Parathyroid adenoma (tissue), 2 donors: ENCODE results near the gene SMAD3.

Experiments
- H2AFZ ChIP-seq: fragments of 300-600 bp; sonication (generic); one replicate; pipeline ENCODE4 v1.7.0; 2017; ENCODE audit warnings: antibody characterized with exemption, mild to moderate bottlenecking
- H3K27ac ChIP-seq: fragments of 300-600 bp; sonication (generic); one replicate; pipeline ENCODE4 v1.7.0; 2017
- H3K27me3 ChIP-seq: fragments of 300-600 bp; sonication (generic); one replicate; pipeline ENCODE4 v1.7.0; 2017; ENCODE audit warnings: low read length; ENCODE audit not compliant: control insufficient read depth, insufficient read depth
- H3K36me3 ChIP-seq: fragments of 300-600 bp; sonication (generic); one replicate; pipeline ENCODE4 v1.7.0; 2017; ENCODE audit warnings: low read length; ENCODE audit not compliant: control insufficient read depth, insufficient read depth
- H3K4me1 ChIP-seq: fragments of 300-600 bp; sonication (generic); one replicate; pipeline ENCODE4 v1.7.0; 2017; ENCODE audit warnings: control low read depth
- H3K4me2 ChIP-seq: fragments of 300-600 bp; sonication (generic); one replicate; pipeline ENCODE4 v1.7.0; 2017; ENCODE audit warnings: low read length
- H3K4me3 ChIP-seq: fragments of 300-600 bp; sonication (generic); one replicate; pipeline ENCODE4 v1.7.0; 2017; ENCODE audit warnings: low read depth, low read length
- H3K79me2 ChIP-seq: fragments of 300-600 bp; sonication (generic); one replicate; pipeline ENCODE4 v1.7.0; 2017; ENCODE audit warnings: control low read depth
- H3K9ac ChIP-seq: fragments of 300-600 bp; sonication (generic); one replicate; pipeline ENCODE4 v1.7.0; 2017; ENCODE audit warnings: mild to moderate bottlenecking
- H3K9me3 ChIP-seq: fragments of 300-600 bp; sonication (generic); one replicate; pipeline ENCODE4 v1.7.0; 2017; ENCODE audit warnings: low read length; ENCODE audit not compliant: control insufficient read depth
- CTCF ChIP-seq: fragments of 300-600 bp; sonication (generic); IDR thresholded peaks from one replicate; pipeline ENCODE4 v1.7.0; 2017; ENCODE audit warnings: antibody characterized with exemption, mild to moderate bottlenecking
- donor health status: primary hyperparathyroidism.

Gene SMAD3

GRCh38 chr15:67137951-67138848 is 72.8 kb downstream of the SMAD3 start:
- H3K4me1 ChIP-seq: peaks cover 12% of the 10 kb centered on the region
- no peak overlapping the region for H3K4me2 ChIP-seq
- H3K27ac ChIP-seq: no peak overlapping the region
- TF ChIP-seq CTCF: no peak
- no peaks in the 10 kb centered on the region for H3K27me3 ChIP-seq
- H3K9ac ChIP-seq: no peak overlapping the region
- H3K4me3 ChIP-seq: no peak overlapping the region
- H3K9me3 ChIP-seq: no peaks in the 10 kb centered on the region
- no peak overlapping the region for H2AFZ ChIP-seq
- peaks cover 28% of the 10 kb centered on the region for H3K79me2 ChIP-seq
- no peaks in the 10 kb centered on the region for H3K36me3 ChIP-seq

DNA sequence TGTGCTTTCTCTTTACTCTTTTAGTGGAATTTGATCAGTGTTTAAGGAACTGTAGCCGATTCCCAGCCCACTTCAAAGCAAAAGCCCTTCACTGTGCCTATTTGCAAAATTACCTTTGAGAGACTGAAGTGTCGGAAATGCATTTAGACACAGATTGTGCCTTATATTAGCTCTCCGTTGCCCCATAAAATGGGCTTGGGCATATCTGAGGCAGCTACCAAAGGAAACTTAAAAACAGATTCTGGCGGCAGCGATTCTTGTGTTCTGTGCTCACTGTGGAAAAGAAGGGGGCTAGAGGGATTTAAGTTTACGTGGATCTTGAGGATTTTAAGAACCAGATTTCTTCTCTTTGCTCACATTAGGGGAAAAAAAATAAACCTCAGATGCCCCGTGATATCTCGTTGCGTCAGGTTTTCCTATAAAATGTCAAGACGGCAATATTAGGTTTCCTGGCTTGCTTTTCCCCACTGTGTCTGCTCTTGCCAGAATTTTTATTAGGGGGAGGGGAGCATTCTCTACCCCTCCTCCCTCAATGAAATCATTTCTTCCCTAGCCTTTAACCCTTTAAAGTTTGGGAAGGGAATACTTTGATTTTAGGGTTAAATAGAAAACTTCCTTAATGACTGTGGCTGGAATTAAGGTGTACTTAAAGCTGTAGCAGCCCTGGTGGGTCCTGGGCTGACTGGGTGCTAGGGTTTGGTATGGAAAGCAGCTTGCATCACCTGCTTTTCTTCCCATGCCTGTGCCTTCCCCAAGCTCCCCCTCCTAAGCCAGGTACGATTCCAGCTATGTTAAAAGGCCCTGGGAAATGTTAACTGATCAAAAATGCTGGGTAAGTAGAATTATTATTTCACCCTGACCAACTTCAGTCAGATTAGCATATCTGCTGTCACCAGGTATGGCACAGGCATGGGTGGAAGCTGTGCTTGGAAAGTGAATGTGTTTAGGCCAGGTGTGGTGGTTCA is 73.8 kb downstream of the SMAD3 start:
- no peaks in the 10 kb centered on the region for H3K36me3 ChIP-seq
- H3K79me2 ChIP-seq: peaks cover 28% of the 10 kb centered on the region
- H3K27me3 ChIP-seq: no peaks in the 10 kb centered on the region
- no peaks in the 10 kb centered on the region for H3K9me3 ChIP-seq
- no peak overlapping the region for H3K4me3 ChIP-seq
- no peak for TF ChIP-seq CTCF
- H3K4me1 ChIP-seq: peaks cover 8% of the 10 kb centered on the region
- no peak overlapping the region for H2AFZ ChIP-seq
- H3K27ac ChIP-seq: no peak overlapping the region
- no peak overlapping the region for H3K9ac ChIP-seq
- H3K4me2 ChIP-seq: peak overlapping the region; percentile 37

- Histone ChIP-seq H3K9me3 (no peaks in the 10 kb centered on the region), H3K4me2 (no peak overlapping the region), H3K27ac (no peak overlapping the region)
These were observed 74.9 kb downstream of the SMAD3 start for GRCh38 chr15:67140078-67140833.

More at GRCh38 chr15:67140078-67140833, 74.9 kb downstream of the SMAD3 start:
- Histone ChIP-seq H3K4me3 (no peak overlapping the region), H3K9ac (no peak overlapping the region), H3K27me3 (no peaks in the 10 kb centered on the region), H2AFZ (no peak overlapping the region), H3K36me3 (no peaks in the 10 kb centered on the region), H3K4me1 (peaks cover 3% of the 10 kb centered on the region), H3K79me2 (peaks cover 28% of the 10 kb centered on the region)
- TF ChIP-seq CTCF: no peak
